Mammary epithelial cell (primary cell): Measurements from ENCODE around the gene CENPC.

Experiments
- EZH2 ChIP-seq: IDR thresholded peaks from 2 replicates; pipeline ENCODE4 v1.6.1; 2012; ENCODE audit warnings: low read length, inconsistent platforms, borderline replicate concordance
- TF ChIP-seq, protein P1 (sequence below), 2 donors: IDR thresholded peaks in 1 of 2; conservative IDR thresholded peaks in 1 of 2; 2 replicates each; pipeline ENCODE4 v1.5.1; 2011 to 2012; ENCODE audit warnings: inconsistent platforms in 2 of 2, low read length in 2 of 2, mild to moderate bottlenecking in 2 of 2, control low read depth in 1 of 2, low read depth in 1 of 2; ENCODE audit not compliant: insufficient read depth in 1 of 2; ENCODE audit errors: extremely low read depth in 1 of 2

DNA sequence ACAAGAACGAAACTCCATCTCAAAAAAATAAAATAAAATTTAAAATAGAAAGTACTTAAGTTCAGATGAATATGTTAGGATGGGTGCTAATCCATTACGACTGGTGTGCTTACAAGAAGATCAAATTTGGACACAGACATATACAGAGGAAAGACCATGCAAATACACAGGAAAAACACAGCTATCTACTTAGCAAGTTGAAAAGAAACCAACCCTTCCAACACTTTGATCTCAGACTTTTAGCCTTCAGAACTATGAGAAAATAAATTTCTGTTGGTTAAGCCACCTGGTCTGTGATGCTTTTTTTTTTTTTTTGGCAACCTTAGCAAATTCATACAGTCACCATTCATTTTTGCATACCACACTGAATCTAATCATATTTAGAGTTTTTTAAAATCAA is 116.5 kb downstream of the CENPC start:
- TF ChIP-seq, protein P1, sequence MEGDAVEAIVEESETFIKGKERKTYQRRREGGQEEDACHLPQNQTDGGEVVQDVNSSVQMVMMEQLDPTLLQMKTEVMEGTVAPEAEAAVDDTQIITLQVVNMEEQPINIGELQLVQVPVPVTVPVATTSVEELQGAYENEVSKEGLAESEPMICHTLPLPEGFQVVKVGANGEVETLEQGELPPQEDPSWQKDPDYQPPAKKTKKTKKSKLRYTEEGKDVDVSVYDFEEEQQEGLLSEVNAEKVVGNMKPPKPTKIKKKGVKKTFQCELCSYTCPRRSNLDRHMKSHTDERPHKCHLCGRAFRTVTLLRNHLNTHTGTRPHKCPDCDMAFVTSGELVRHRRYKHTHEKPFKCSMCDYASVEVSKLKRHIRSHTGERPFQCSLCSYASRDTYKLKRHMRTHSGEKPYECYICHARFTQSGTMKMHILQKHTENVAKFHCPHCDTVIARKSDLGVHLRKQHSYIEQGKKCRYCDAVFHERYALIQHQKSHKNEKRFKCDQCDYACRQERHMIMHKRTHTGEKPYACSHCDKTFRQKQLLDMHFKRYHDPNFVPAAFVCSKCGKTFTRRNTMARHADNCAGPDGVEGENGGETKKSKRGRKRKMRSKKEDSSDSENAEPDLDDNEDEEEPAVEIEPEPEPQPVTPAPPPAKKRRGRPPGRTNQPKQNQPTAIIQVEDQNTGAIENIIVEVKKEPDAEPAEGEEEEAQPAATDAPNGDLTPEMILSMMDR (conservative IDR thresholded peaks at IDR 0.05 in 1 of 2, IDR thresholded peaks at IDR 0.05 in 1 of 2; ENCODE audit: extremely low read depth in 1 of 2, insufficient read depth in 1 of 2, low read depth in 1 of 2, low read length in 2 of 2): no peak
- no peak for TF ChIP-seq EZH2
